Trophoblast cell (in vitro differentiated cells and primary cell): Measurements from ENCODE around the gene EFCAB11.

Source experiments
- DNase-seq, 2 donors: peaks; one replicate each; pipeline ENCODE4 v3.0.0-alpha.2; 2016
- H2AFZ ChIP-seq: 2 replicates; pipeline ENCODE4 v1.6.1; 2013; ENCODE audit warnings: low read length, moderate library complexity, mild to moderate bottlenecking; ENCODE audit not compliant: insufficient read depth, poor library complexity
- H2AK5ac ChIP-seq: 2 replicates; pipeline ENCODE4 v1.6.1; 2013; ENCODE audit warnings: mild to moderate bottlenecking, low read length
- H2BK120ac ChIP-seq: 2 replicates; pipeline ENCODE4 v1.6.1; 2013; ENCODE audit warnings: low read length, mild to moderate bottlenecking, moderate library complexity; ENCODE audit not compliant: insufficient read depth, poor library complexity
- H2BK12ac ChIP-seq: 2 replicates; pipeline ENCODE4 v1.6.1; 2013; ENCODE audit warnings: mild to moderate bottlenecking, low read length, moderate library complexity
- H2BK5ac ChIP-seq: 2 replicates; pipeline ENCODE4 v1.6.1; 2013; ENCODE audit warnings: low read length, low read depth, moderate library complexity, mild to moderate bottlenecking; ENCODE audit not compliant: poor library complexity
- H3K14ac ChIP-seq: 2 replicates; pipeline ENCODE4 v1.6.1; 2013; ENCODE audit warnings: mild to moderate bottlenecking, low read length
- H3K18ac ChIP-seq: 2 replicates; pipeline ENCODE4 v1.6.1; 2013; ENCODE audit warnings: mild to moderate bottlenecking, low read length
- H3K23ac ChIP-seq: 2 replicates; pipeline ENCODE4 v1.6.1; 2013; ENCODE audit warnings: low read length
- H3K27ac ChIP-seq: 2 replicates; pipeline ENCODE4 v1.5.1; 2013; ENCODE audit warnings: low read depth, mild to moderate bottlenecking, inconsistent platforms, low read length, moderate library complexity
- H3K27me3 ChIP-seq: 2 replicates; pipeline ENCODE4 v1.6.1; 2013; ENCODE audit warnings: inconsistent platforms, mild to moderate bottlenecking, low read length, moderate library complexity; ENCODE audit not compliant: insufficient read depth
- H3K36me3 ChIP-seq, 2 experiments: 1 replicate in 1 of 2; 2 replicates in 1 of 2; pipeline ENCODE4 v1.6.1; 2013; ENCODE audit warnings: low read length in 2 of 2, mild to moderate bottlenecking in 2 of 2, moderate library complexity in 1 of 2; ENCODE audit not compliant: insufficient read depth in 2 of 2, control insufficient read depth in 1 of 2
- H3K4ac ChIP-seq: 2 replicates; pipeline ENCODE4 v1.6.1; 2013; ENCODE audit warnings: low read depth, mild to moderate bottlenecking, low read length, moderate library complexity
- H3K4me1 ChIP-seq, 2 experiments: 1 replicate in 1 of 2; 2 replicates in 1 of 2; pipeline ENCODE4 v1.6.1; 2013; ENCODE audit warnings: low read length in 2 of 2, mild to moderate bottlenecking in 2 of 2, moderate library complexity in 1 of 2; ENCODE audit not compliant: insufficient read depth in 2 of 2, control insufficient read depth in 1 of 2
- H3K4me2 ChIP-seq: 2 replicates; pipeline ENCODE4 v1.6.1; 2013; ENCODE audit warnings: inconsistent platforms, mild to moderate bottlenecking, low read length, moderate library complexity
- H3K4me3 ChIP-seq: 2 replicates; pipeline ENCODE4 v1.5.1; 2013; ENCODE audit warnings: mild to moderate bottlenecking, low read depth, low read length, inconsistent platforms
- H3K79me1 ChIP-seq: one replicate; pipeline ENCODE4 v1.6.1; 2013; ENCODE audit warnings: low read length
- H3K79me2 ChIP-seq: 2 replicates; pipeline ENCODE4 v1.6.1; 2013; ENCODE audit warnings: low read length, mild to moderate bottlenecking; ENCODE audit not compliant: control insufficient read depth, insufficient read depth, poor library complexity
- H3K9ac ChIP-seq: 2 replicates; pipeline ENCODE4 v1.6.1; 2013; ENCODE audit warnings: mild to moderate bottlenecking, low read length
- H3K9me3 ChIP-seq: 2 replicates; pipeline ENCODE4 v1.6.1; 2013; ENCODE audit warnings: low read depth, mild to moderate bottlenecking, control low read depth, inconsistent platforms, low read length; ENCODE audit not compliant: insufficient read depth
- H4K12ac ChIP-seq: 2 replicates; pipeline ENCODE4 v1.6.1; 2013; ENCODE audit warnings: low read depth, mild to moderate bottlenecking, low read length, moderate library complexity
- H4K8ac ChIP-seq: 2 replicates; pipeline ENCODE4 v1.6.1; 2013; ENCODE audit warnings: low read depth, mild to moderate bottlenecking, low read length, moderate library complexity
- H4K91ac ChIP-seq: one replicate; pipeline ENCODE4 v1.6.1; 2013; ENCODE audit warnings: low read depth, mild to moderate bottlenecking, low read length, moderate library complexity
- WGBS: extraction: QIAGEN DNeasy Blood & Tissue Kit; methylation state at CpG from one replicate; pipeline ENCODE4 v1.1.7; 2013; ENCODE audit warnings: missing lambda C conversion rate; ENCODE audit not compliant: insufficient read length, insufficient coverage; ENCODE audit errors: extremely low coverage; 5-methylcytosine and 5-hydroxymethylcytosine counted together

The EFCAB11 gene

DNA sequence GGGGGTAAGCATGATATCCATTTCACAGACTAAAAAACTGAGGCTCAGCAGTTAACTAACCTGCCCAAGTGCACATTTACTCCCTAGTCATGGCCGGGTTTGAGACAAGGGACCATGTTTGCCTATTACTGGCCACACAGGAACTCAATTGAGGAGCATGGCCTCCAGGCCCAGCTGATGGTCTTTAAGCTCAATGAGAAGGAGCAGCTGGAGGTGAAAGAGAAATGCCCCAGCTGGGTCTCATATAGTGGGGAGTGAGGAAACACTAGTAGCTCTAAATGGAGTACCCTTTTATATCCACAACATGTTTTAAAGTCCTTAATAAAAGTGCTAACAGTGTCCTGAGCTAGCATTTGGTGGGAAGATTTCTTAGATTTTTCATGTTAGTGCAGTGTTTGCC lies 2.8 kb upstream of the EFCAB11 start:
- DNase-seq = no peak
- H2AFZ ChIP-seq = no peak overlapping the region
- H3K79me2 ChIP-seq = peaks cover 11% of the 10 kb centered on the region
- no peak overlapping the region for H2BK12ac ChIP-seq
- H3K18ac ChIP-seq = no peak overlapping the region
- peak overlapping the region; percentile 2 for H3K4ac ChIP-seq
- H2AK5ac ChIP-seq = no peak overlapping the region
- peaks cover 4 to 5% of the 10 kb centered on the region in 2 experiments for H3K4me1 ChIP-seq
- H3K4me3 ChIP-seq = no peak overlapping the region
- no peak overlapping the region for H2BK5ac ChIP-seq
- H3K23ac ChIP-seq = no peak overlapping the region
- H3K9ac ChIP-seq = no peak overlapping the region
- H2BK120ac ChIP-seq = no peak overlapping the region
- WGBS = no CpG with 5 or more reads among the region's 1 CpG
- H3K79me1 ChIP-seq = peaks cover 13% of the 10 kb centered on the region
- no peaks in the 10 kb centered on the region for H3K27me3 ChIP-seq
- H3K14ac ChIP-seq = no peak overlapping the region
- H3K36me3 ChIP-seq = peaks cover 7% of the 10 kb centered on the region in 2 experiments
- H3K4me2 ChIP-seq = peak overlapping the region; percentile 29
- H4K91ac ChIP-seq = no peak overlapping the region
- H4K8ac ChIP-seq = no peak overlapping the region
- peaks cover 3% of the 10 kb centered on the region for H3K9me3 ChIP-seq
- H3K27ac ChIP-seq = no peak overlapping the region
- H4K12ac ChIP-seq = no peak overlapping the region

DNA sequence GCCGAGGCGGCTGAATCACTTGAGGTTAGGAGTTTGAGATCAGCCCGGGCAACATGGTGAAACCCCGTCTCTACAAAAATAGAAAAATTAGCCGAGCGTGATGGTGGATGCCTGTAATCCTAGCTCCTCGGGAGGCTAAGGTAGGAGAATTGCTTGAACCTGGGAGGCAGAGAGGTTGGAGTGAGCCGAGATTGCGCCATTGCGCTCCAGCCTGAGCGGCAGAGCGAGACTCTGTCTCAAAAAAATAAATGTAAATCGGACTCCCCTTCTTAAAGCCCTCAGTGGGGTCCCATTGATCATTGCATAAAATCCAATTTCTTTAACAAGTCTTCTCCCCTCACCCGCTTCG lies 2.1 kb upstream of the EFCAB11 start:
- Histone ChIP-seq H3K4me2 (peak overlapping the region; percentile 71), H3K23ac (no peak overlapping the region), H4K8ac (peak overlapping the region; percentile 87), H3K18ac (peak overlapping the region; percentile 83), H3K79me2 (peaks cover 11% of the 10 kb centered on the region), H3K79me1 (peaks cover 13% of the 10 kb centered on the region), H2BK120ac (peak overlapping the region; percentile 4), H3K4ac (peak overlapping the region; percentile 15), H2AFZ (peak overlapping the region; percentile 73), H3K36me3 (peaks cover 7% of the 10 kb centered on the region in 2 experiments), H2AK5ac (no peak overlapping the region), H4K91ac (peak overlapping the region; percentile 79), H3K4me1 (peaks cover 4 to 5% of the 10 kb centered on the region in 2 experiments), H4K12ac (peak overlapping the region; percentile 61), H3K9me3 (peaks cover 3% of the 10 kb centered on the region), H2BK12ac (no peak overlapping the region), H3K9ac (peak overlapping the region; percentile 14), H3K4me3 (peak overlapping the region; percentile 96), H3K14ac (no peak overlapping the region), H2BK5ac (no peak overlapping the region), H3K27me3 (no peaks in the 10 kb centered on the region), H3K27ac (peak overlapping the region; percentile 16)
- WGBS = no CpG with 5 or more reads among the region's 15 CpGs
- no peak for DNase-seq

DNA sequence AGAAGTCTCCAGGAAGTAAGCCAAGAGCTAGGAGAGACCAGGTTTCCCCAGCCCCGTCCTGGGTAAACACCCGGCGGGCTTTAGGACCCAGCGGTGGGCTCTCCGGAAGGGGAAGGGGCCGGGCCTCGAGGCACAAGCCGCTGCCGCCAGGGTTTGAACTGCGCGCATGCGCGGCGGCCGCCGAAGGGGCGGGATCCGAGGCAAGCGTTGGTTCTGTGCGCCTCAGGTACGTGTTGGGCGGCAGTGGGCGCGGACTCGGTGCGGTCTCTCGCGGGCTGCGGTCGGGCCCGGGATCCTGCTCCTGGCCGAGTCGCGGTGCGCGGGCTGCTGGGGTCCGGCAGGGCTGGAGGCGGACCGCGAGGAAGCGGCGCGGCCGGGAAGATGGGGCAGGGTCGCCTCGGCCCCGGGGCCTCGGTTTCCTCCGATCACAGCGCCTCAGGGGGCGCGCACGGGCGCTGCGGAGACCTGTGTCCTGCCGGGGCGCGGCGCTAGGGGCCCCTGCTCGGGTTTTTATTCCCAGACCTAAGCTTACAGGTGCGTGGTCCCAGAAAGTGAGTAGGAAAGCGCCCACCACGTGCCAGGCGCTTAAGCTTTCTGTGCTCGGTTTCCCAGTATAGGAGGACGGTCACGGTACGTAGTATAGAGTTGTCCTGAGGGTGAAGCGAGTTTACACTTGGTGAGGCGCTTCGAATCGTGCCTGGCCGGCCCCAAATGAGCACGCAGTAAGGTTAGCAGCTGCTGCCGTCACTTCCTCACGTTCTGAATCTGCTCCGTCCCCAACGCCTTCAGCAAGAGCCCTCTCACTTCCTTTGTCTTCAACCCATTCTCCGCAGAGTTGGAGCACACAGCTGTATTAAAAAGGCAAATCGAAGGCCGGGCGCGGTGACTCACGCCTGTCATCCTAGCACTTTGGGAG lies 1.5 kb upstream of the EFCAB11 start, which contains the start of gene TDP1:
Gene TDP1 (plus strand): TSS at position 183 of the 916 bp plus-strand sequence. CDS start 7,188 bp downstream, outside the sequence.
- no peak within 1 kb of the TSS for H2BK12ac ChIP-seq
- H4K12ac ChIP-seq = peak within 1 kb of the TSS; percentile 72
- peak within 1 kb of the TSS; percentile 80 for H2BK5ac ChIP-seq
- H3K27ac ChIP-seq = peak within 1 kb of the TSS; percentile 59
- DNase-seq = peak; percentile 98 to 99
- H3K79me1 ChIP-seq = peaks cover 13% of the 10 kb centered on the region
- H4K8ac ChIP-seq = peak within 1 kb of the TSS; percentile 87
- peaks cover 7 to 9% of the 10 kb centered on the region in 2 experiments for H3K36me3 ChIP-seq
- peak within 1 kb of the TSS; percentile 93 for H3K4me2 ChIP-seq
- H4K91ac ChIP-seq = peak within 1 kb of the TSS; percentile 79
- no peak within 1 kb of the TSS for H3K23ac ChIP-seq
- H3K79me2 ChIP-seq = peaks cover 11% of the 10 kb centered on the region
- H3K4me1 ChIP-seq = peaks cover 4 to 5% of the 10 kb centered on the region in 2 experiments
- peak within 1 kb of the TSS; percentile 86 for H3K14ac ChIP-seq
- H2BK120ac ChIP-seq = peak within 1 kb of the TSS; percentile 67
- peak within 1 kb of the TSS; percentile 83 for H3K18ac ChIP-seq
- WGBS = no CpG with 5 or more reads among the region's 84 CpGs
- peaks cover 3% of the 10 kb centered on the region for H3K9me3 ChIP-seq
- H3K27me3 ChIP-seq = no peaks in the 10 kb centered on the region
- peak within 1 kb of the TSS; percentile 96 for H3K4me3 ChIP-seq
- H2AK5ac ChIP-seq = no peak within 1 kb of the TSS
- peak within 1 kb of the TSS; percentile 88 for H3K9ac ChIP-seq
- H3K4ac ChIP-seq = peak within 1 kb of the TSS; percentile 66
- peak within 1 kb of the TSS; percentile 73 for H2AFZ ChIP-seq

DNA sequence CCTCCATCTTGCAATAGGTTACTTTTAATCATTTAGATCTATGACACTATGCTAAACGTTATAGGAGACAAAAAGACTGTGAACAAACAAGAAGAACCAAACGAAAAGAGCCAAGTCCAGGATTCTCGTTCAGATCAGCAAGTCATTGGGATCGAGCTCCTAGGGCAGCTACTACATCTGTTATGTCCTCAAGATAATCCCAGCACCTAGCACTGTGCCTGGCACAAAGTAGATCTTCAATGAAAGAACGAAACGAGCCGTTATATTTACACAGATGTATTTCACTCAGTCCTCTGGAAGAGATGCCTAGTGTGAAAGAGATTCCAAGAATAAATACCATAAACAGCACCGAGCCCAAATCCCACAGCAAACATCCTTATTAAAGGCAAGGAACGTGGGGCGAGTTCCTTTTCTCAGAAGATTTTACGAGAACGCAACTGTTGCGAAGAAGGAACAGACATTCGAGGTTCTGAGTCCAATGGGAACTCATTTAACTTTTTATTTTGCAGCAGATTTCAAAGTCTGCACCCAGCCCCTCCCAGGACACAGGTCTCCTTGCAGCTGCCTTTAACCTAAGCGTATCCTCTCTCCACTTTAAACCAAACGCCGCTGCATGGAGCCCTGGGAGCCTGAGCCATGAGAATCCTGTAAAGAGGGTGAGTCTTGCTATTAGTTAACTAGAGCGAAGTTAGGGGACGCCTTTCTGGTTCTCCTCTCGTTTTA lies 653 bp upstream of the EFCAB11 start:
- Histone ChIP-seq H2AFZ (peak overlapping the region; percentile 18), H3K14ac (no peak overlapping the region), H3K79me2 (peaks cover 11% of the 10 kb centered on the region), H4K91ac (peak overlapping the region; percentile 33), H3K27me3 (no peaks in the 10 kb centered on the region), H3K4me2 (peak overlapping the region; percentile 93), H3K18ac (no peak overlapping the region), H3K9ac (peak overlapping the region; percentile 62), H3K9me3 (peaks cover 3% of the 10 kb centered on the region), H3K23ac (no peak overlapping the region), H2AK5ac (no peak overlapping the region), H2BK12ac (no peak overlapping the region), H3K4me3 (peak overlapping the region; percentile 60), H4K12ac (no peak overlapping the region), H4K8ac (peak overlapping the region; percentile 63), H3K4ac (no peak overlapping the region), H3K79me1 (peaks cover 13% of the 10 kb centered on the region), H3K36me3 (peaks cover 7 to 9% of the 10 kb centered on the region in 2 experiments), H3K27ac (peak overlapping the region; percentile 59), H2BK120ac (no peak overlapping the region), H3K4me1 (peaks cover 3 to 4% of the 10 kb centered on the region in 2 experiments), H2BK5ac (no peak overlapping the region)
- no CpG with 5 or more reads among the region's 20 CpGs for WGBS
- no peak for DNase-seq
